Rectal smooth muscle tissue (tissue), 1 donor: ENCODE measurements around the gene TMEM132D.

ENCODE experiments used
- H3K27ac ChIP-seq: one replicate; pipeline ENCODE4 v1.7.0; 2013; ENCODE audit warnings: low read depth, low read length, inconsistent platforms
- H3K27me3 ChIP-seq: one replicate; pipeline ENCODE4 v1.7.0; 2013; ENCODE audit warnings: low read length; ENCODE audit not compliant: control insufficient read depth, insufficient read depth
- H3K36me3 ChIP-seq: one replicate; pipeline ENCODE4 v1.7.0; 2013; ENCODE audit warnings: low read length; ENCODE audit not compliant: control insufficient read depth, insufficient read depth
- H3K4me1 ChIP-seq: one replicate; pipeline ENCODE4 v1.7.0; 2013; ENCODE audit warnings: low read length; ENCODE audit not compliant: control insufficient read depth, insufficient read depth
- H3K4me3 ChIP-seq: one replicate; pipeline ENCODE4 v1.7.0; 2013; ENCODE audit warnings: low read length
- H3K9ac ChIP-seq: one replicate; pipeline ENCODE4 v1.7.0; 2013; ENCODE audit warnings: low read length

The TMEM132D gene

DNA sequence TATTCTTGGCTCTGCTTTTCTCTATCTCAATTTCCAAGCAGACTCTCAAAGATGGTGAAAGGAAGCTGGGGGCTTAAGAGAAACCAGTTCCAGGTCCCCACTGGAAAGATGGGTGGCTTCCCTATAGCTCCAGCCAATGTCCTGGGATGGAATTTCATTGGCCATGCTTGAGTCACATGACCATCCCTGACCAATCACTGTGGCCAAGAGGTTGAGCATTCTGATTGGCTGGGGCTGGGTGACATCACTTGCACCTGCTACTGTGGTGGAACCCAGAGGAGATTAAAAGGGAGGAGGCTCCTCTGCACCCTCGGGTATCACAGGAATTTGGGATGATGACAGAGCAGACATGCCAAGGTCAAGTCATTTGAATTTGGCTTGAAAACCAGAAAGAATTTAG, 436.5 kb downstream of the TMEM132D start:
- Histone ChIP-seq H3K27me3 (no peaks in the 10 kb centered on the region), H3K4me3 (no peak overlapping the region), H3K27ac (no peak overlapping the region), H3K36me3 (no peaks in the 10 kb centered on the region), H3K4me1 (no peaks in the 10 kb centered on the region), H3K9ac (no peak overlapping the region)

- H3K4me3 ChIP-seq = no peak overlapping the region
- no peaks in the 10 kb centered on the region for H3K4me1 ChIP-seq
- no peak overlapping the region for H3K9ac ChIP-seq
- no peaks in the 10 kb centered on the region for H3K27me3 ChIP-seq
- H3K36me3 ChIP-seq = no peaks in the 10 kb centered on the region
- H3K27ac ChIP-seq = no peak overlapping the region
Observed at GRCh38 chr12:129466499-129466898, 437.3 kb downstream of the TMEM132D start.

- Histone ChIP-seq H3K27ac (no peak overlapping the region), H3K9ac (no peak overlapping the region), H3K4me1 (no peaks in the 10 kb centered on the region), H3K4me3 (no peak overlapping the region), H3K27me3 (no peaks in the 10 kb centered on the region), H3K36me3 (no peaks in the 10 kb centered on the region)
Observed at GRCh38 chr12:129459886-129460285, 443.9 kb downstream of the TMEM132D start.

GRCh38 chr12:129446696-129447095, 457.1 kb downstream of the TMEM132D start:
- no peak overlapping the region for H3K4me3 ChIP-seq
- H3K27ac ChIP-seq = no peak overlapping the region
- no peaks in the 10 kb centered on the region for H3K36me3 ChIP-seq
- H3K9ac ChIP-seq = no peak overlapping the region
- H3K4me1 ChIP-seq = no peaks in the 10 kb centered on the region
- no peaks in the 10 kb centered on the region for H3K27me3 ChIP-seq

GRCh38 chr12:129440278-129440677, 463.5 kb downstream of the TMEM132D start:
- H3K27ac ChIP-seq = no peak overlapping the region
- no peaks in the 10 kb centered on the region for H3K36me3 ChIP-seq
- H3K27me3 ChIP-seq = no peaks in the 10 kb centered on the region
- no peak overlapping the region for H3K9ac ChIP-seq
- H3K4me1 ChIP-seq = no peaks in the 10 kb centered on the region
- no peak overlapping the region for H3K4me3 ChIP-seq

- Histone ChIP-seq H3K27me3 (no peaks in the 10 kb centered on the region), H3K36me3 (no peaks in the 10 kb centered on the region), H3K9ac (no peak overlapping the region), H3K4me1 (no peaks in the 10 kb centered on the region), H3K4me3 (no peak overlapping the region), H3K27ac (no peak overlapping the region)
Observed at GRCh38 chr12:129434790-129435189, 469.0 kb downstream of the TMEM132D start.

GRCh38 chr12:129428240-129428936, 475.4 kb downstream of the TMEM132D start:
- Histone ChIP-seq H3K9ac (no peak overlapping the region), H3K27me3 (no peaks in the 10 kb centered on the region), H3K4me3 (no peak overlapping the region), H3K4me1 (no peaks in the 10 kb centered on the region), H3K36me3 (no peaks in the 10 kb centered on the region), H3K27ac (no peak overlapping the region)

DNA sequence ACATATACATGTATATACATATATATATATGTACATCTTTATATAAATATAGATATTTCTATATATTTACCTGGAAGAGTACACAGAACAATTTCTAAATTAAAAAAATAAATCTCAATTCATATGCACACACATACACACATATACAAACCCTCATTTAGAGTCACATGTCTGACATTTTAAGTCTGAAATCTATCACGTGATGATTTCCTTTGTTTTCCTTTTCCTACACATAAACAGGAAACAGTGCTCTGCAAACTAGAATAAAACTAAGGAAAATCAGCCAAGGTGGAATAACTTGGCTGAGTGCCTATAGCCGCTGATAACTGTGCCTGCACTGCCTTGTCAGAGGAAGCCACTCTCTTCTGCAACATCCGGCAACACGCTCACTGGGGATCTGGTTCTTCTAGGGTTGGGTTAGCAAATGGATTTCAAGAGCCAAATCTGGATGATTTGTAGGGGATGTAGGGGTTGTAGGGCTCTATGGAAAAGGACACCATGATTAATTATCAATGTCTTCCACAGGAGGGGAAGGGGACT, 480.7 kb downstream of the TMEM132D start:
- Histone ChIP-seq H3K9ac (no peak overlapping the region), H3K4me1 (no peaks in the 10 kb centered on the region)

GRCh38 chr12:129413295-129413694, 490.5 kb downstream of the TMEM132D start:
- no peak overlapping the region for H3K27ac ChIP-seq
- H3K9ac ChIP-seq = no peak overlapping the region
- H3K4me3 ChIP-seq = no peak overlapping the region
- H3K36me3 ChIP-seq = no peaks in the 10 kb centered on the region
- H3K4me1 ChIP-seq = no peaks in the 10 kb centered on the region
- no peaks in the 10 kb centered on the region for H3K27me3 ChIP-seq

More for the DNA sequence above, 480.7 kb downstream of the TMEM132D start:
- no peaks in the 10 kb centered on the region for H3K27me3 ChIP-seq
- no peak overlapping the region for H3K4me3 ChIP-seq
- no peaks in the 10 kb centered on the region for H3K36me3 ChIP-seq
- H3K27ac ChIP-seq = no peak overlapping the region

DNA sequence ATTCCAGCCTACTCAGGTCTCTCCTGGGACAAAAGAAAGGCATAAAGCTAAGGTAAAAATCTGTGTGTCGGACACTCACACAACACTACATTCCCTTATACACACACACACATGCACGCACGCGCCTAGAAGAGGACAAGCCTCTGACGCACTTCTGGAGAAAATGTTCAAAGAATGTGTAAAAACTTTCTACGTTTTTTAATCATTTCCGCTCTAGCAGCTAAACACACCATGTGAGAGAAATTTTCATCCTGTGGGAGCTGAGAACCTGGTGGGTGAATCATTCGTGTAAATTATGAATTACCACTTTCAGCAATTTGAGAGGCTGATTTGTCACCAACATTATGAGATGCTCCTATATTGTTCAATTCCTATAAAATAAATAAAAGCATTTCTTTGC, 494.5 kb downstream of the TMEM132D start:
- Histone ChIP-seq H3K27me3 (no peaks in the 10 kb centered on the region), H3K27ac (no peak overlapping the region), H3K4me1 (no peaks in the 10 kb centered on the region), H3K9ac (no peak overlapping the region), H3K4me3 (no peak overlapping the region), H3K36me3 (no peaks in the 10 kb centered on the region)

DNA sequence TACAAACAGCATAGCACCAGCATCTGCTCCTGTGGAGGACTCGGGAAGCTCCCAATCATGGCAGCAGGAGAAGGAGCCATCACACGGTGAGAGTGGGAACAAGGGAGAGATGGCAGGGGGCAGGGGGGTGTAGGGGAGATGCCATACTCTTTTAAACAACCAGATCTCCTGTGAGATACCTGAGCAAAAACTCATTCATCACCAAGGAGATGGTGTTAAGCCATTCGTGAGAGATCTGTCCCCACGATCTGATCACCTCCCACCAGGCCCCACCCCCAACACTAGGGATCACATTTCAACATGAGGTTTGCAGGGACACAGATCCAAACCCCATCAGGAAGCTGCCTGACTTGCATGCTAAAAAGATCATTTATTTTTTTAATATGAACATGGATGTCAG, 499.3 kb downstream of the TMEM132D start:
- Histone ChIP-seq H3K27ac (no peak overlapping the region), H3K9ac (no peak overlapping the region), H3K4me1 (no peaks in the 10 kb centered on the region), H3K4me3 (no peak overlapping the region), H3K36me3 (no peaks in the 10 kb centered on the region), H3K27me3 (no peaks in the 10 kb centered on the region)

DNA sequence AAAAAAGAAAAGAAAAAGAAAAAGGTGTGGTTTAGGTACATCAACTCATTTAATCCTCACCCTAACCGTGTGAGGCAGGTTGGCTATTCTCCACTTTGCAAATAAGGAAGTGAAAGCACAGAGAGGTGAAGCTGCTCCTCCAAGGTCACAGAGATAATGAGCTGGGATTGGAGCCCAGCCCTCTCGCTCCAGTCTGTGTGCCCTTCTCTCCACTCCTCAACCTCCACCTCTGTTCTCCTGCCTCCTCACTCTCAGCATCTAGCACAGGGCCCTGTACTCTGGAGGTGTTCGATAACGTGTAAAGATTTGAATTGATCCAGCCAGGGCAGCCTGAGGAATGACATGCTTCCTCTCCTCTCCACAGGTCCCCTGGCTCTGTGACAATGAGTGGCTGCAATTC, 502.3 kb downstream of the TMEM132D start:
- no peak overlapping the region for H3K27ac ChIP-seq
- no peaks in the 10 kb centered on the region for H3K27me3 ChIP-seq
- no peaks in the 10 kb centered on the region for H3K4me1 ChIP-seq
- H3K36me3 ChIP-seq = no peaks in the 10 kb centered on the region
- no peak overlapping the region for H3K4me3 ChIP-seq
- H3K9ac ChIP-seq = no peak overlapping the region

GRCh38 chr12:129394177-129394825, 509.5 kb downstream of the TMEM132D start:
- Histone ChIP-seq H3K36me3 (no peaks in the 10 kb centered on the region), H3K27ac (no peak overlapping the region), H3K4me3 (no peak overlapping the region)

More at GRCh38 chr12:129394177-129394825, 509.5 kb downstream of the TMEM132D start:
- Histone ChIP-seq H3K4me1 (no peaks in the 10 kb centered on the region), H3K9ac (no peak overlapping the region), H3K27me3 (no peaks in the 10 kb centered on the region)
